ENCODE results near the gene NLE1.
"Not testable (repeated sequence)": the region's sequence is repeated elsewhere in the genome, so short reads cannot be mapped to it uniquely, and the experiment has no call there.

The NLE1 gene

DNA sequence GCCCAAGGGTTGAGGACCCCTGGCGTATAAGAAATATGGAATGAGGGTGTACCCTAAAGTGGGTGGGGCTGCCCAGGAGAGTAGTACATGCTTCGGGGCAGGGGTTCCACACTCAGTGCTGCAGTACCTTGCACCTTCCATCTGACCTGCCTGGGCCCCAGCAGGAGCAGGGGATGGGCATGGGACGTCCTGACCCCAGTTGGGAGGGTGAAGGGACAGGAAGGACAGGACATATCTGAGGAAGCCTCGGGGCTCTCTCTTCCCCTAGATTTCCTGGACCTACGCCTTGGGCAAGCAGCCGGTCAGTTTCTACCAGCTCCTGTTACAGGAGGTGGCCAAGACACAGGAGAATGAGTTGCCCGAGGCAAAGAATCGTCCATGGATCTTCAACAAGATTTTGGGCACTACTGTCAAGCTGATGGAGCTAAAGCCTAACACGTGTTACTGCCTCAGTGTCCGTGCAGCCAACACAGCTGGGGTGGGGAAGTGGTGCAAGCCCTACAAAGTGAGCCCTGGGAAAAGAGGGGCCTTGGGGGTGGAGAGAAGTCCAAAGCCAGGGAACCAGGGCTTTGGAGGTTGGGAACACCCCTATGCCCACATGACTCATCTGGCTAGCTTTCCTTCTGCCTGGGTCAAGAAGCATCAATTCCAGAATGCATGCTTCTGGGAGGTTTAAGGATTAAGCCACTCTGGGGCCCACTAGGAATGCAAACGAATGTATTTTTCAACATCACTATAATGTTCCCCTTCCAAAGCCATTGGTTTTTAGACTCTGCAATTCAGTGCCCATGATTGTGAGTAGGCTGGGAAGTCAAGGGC is 12.7 kb downstream of the NLE1 start:
- DNase-seq (ENCODE audit: low spot score), result no peak

DNA sequence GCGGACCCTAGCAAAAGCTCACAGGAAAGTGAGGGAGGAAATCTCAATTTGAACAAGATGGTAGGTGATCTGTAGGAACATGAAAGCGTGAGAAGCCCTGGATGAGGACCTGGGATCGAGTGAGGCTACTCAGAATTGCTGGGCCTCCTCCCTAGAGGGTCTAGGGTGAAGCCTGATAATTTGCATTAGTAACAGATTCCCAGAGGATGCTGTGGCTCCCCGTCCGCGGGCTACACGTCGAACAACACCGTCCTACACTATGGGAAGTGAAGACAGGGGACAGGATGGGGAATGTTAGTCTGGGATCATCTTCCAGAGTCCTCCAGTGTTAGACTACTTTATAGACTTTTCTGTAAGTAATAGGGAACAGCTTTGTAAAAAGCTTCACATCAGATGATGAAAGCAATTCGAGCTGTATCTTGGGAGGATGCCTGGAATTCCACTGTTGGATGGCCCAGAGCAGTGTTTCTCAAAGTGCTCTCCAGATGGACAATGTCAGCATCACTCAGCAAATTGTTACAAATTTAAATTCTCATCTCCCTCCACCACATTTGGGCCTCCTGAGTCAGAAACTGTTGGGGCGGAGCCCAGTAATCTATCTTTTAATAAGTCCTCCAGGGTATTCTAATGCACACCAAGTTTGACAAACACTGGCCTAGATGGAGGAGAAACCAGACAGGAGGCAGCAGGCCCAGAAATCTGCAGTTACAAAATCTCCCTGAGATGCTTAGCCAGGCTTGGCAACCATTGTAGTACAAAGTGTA is 14.2 kb downstream of the NLE1 start:
- DNase-seq (ENCODE audit: low spot score), result no peak

DNA sequence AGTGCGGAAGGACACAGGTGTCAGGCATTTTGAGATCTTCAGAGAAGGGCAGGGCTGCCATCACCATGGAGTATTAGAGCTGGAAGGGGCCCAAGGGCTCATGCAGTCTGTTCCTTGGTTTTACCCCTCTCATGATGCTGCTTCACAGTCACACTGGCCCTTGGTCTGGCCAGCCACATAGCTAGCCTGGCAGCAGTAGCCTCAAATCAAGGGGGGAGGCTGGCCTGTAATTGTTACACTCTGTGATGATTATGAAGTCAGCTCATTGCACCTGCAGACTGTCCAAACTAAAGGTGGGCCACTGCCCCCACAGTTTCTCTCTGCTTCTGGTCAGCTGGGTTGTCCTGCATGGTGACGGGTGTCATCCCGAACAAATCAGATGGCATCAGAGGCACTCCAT is 20.8 kb downstream of the NLE1 start, which contains the start of gene FNDC8:
Gene FNDC8 (plus strand): TSS at position 301 of the 400 bp plus-strand sequence. CDS start 79 bp downstream, at position 380.
- no peak for DNase-seq (ENCODE audit: low spot score)

DNA sequence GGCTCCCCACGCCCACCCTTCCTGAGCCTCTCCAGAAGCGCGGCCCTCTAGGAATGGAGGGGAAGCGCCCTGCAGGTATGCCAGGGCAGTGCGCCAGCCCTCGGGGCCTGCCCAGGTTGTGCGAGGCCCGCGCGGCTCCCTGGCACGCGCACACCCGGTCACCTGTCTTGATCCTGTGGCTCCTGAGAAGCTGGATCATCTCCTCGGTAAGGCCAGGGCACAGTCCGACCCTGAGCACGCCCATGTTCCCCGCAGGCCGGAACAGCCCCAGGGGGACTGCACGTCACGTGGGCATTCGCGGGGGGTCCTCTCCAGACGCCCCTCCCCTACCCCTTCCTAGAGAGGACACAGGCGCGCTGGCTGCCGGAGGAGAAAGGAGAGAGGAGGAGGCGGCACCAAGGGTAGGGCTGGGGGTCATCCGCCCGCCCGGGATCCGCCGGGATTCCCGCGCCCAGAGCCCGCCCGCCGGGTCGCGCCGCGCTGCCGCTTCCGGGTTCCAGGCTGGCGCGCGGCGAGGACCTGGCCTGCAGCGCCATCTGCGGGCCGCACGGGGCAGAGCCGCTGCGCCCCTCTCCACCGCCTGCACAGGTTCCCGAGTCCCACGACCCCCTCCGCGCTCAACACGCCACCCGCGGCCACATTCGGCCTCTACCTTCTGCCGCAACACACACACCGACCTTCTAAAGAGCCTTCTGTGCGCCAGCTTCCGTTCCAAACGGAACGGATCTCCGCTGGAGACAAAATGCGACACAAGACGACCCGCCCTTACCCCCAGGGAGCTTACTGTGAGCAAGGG is 22.5 kb downstream of the NLE1 start, which contains the start of gene RAD51D:
Gene RAD51D (minus strand): TSS at position 491 of the 796 bp plus-strand sequence. CDS start 247 bp downstream, at position 244.
- peak; percentile 81 for DNase-seq (ENCODE audit: low spot score)

DNA sequence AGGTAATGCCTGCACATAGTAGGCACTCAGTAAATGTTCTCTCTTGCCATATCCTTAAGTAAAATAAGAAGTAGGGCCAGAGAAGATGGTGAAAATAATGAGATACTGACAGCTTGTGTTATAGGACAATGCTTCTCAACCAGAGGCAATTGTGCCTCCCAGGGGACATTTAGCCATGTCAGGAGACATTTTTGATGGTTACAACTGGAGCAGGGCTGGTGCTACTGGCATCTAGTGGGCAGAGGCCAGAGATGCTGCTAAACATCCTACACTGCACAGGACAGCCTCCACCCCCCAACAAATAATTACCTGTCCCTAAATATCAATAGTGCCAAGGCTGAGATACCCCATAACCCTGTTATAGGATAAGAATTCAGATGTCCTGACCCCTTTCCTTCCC is 24.1 kb downstream of the NLE1 start:
- DNase-seq (ENCODE audit: low spot score), result no peak

DNA sequence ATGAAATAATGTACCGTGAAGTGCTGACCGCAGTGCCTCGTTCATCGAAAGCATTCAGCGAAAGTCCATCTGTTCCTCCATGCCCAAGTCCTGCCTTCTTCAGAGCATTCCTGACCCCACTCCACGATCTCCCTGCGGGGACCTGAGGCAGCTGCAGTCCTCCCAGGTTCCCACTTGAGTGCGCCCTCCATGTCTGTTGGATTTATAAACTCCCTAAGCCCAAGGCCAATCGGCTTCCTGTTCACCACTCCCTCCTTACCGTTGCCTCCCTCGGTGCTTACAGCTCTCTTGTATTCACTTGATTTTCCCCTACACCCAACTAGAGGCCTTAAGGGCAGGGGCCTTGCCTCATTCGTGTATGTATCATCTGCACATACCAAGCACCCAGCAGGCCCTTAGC is 25.3 kb downstream of the NLE1 start:
- no peak for DNase-seq (ENCODE audit: low spot score)

DNA sequence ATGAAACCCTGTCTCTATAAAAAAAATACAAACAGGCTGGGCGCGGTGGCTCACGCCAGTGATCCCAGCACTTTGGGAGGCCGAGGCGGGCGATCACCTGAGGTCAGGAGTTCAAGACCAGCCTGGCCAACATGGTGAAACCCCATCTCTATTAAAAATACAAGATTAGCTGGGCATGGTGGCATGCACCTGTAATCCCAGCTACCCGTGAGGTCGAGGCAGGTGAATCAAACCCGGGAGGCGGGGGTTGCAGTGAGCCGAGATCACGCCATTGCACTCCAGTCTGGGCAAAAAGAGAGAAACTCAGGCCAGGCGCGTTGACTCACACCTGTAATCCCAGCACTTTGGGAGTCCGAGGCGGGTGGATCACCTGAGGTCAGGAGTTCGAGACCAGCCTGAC is 31.3 kb downstream of the NLE1 start:
- not testable (repeated sequence) for DNase-seq (ENCODE audit: low spot score)

DNA sequence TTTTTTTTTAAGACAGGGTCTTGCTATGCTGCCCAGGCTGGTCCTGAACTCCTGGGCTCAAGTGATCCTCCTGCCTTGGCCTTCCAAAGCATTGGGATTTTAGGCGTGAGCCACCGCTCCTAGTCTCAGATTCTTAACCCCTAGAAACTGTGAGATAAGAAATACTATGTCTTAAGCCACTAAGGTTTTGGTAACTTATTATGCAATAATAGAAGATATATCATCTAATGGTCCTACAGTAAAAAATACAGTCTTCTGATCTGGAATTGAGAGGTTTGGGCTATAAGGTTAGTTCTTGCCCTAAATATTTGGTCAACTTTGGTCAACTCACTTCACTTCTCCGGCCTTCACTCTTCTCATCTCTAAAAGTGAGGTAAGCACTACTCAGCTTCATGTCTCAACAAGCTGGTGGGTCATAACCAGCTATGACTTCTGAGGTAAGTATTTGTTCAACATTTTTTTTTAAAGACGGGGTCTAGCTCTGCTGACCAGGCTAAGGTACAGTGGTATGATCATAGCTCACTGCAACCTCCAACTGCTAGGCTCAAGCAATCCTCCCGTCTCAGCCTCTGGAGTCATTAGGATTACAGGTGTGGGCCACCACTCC is 37.2 kb downstream of the NLE1 start:
- no peak for DNase-seq (ENCODE audit: low spot score)

DNA sequence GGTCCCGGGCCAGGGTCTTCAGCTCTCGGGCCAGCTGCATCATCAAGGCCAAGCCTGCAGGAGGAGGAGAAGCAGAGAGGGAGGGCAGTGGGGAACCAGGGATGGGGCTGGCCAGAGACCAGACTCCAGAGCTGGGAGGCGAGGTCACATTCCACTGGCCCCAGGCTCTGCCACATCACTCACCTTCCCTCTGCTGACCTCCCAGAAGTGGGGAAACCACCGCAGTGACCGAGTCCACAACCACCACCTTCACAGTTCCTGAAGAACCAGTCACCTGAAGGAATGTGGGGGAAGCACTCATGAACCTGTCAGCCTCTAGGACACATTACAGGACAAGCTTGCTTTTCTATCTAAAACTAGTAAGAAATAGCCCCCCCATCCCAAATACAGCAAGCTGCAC is 38.8 kb downstream of the NLE1 start:
- DNase-seq (ENCODE audit: low spot score), result no peak

DNA sequence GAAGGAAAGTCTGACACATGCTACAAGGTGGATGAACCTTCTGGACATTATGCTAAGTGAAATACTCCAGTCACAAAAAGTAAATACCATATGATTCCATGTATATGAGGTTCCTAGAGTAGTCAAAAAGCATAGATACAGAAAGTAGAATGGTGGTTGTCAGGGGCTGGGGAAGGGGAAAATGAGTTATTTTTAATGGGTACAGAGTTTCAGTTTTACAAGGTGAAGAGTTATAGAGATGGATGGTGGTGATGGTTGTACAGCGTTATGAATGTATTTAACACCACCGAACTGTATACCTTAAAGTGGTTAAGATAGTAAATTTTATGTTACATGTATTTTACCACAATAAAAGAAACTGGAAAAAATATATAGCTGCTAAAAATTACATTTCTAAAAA is 40.4 kb downstream of the NLE1 start:
- DNase-seq (ENCODE audit: low spot score), result no peak

DNA sequence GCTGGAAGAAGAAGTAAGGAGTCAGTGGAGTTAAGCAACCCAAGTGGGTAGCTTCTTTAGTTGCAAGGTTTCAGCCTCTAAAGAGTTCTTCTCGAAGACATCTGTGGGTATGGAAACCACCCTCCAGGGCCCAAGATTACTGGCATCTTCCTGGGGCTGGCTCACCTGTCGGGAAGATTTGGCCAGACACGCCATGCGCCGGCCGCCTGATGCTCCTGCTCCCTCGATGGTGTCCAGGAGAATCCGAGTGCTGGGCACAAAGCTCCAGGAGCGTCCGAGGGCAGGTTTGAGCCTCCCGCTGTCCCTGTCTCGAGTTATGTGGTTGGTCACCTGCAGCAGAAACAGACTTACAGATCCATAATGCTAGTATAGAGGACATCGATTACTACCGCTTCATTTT is 41.1 kb downstream of the NLE1 start:
- DNase-seq (ENCODE audit: low spot score), result no peak

DNA sequence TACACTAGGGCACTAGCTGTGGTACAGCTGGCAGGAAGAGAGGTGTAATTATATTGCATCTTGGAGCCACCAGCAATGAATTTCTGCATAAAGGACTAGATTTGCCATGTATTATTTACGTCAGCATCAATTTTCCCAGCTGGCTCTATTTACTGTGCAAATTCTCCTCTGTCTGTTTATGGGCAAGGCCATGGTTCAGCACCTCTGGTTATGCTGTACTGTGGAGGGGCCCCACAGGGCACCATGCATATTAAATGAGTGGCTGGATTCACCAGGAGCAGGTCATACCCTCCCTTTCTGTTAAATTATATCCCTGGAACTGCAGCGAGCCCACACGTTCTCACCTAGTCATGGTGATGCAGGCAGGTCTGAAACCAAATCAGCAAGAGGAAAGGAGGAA is 42.2 kb downstream of the NLE1 start:
- DNase-seq (ENCODE audit: low spot score), result no peak

DNA sequence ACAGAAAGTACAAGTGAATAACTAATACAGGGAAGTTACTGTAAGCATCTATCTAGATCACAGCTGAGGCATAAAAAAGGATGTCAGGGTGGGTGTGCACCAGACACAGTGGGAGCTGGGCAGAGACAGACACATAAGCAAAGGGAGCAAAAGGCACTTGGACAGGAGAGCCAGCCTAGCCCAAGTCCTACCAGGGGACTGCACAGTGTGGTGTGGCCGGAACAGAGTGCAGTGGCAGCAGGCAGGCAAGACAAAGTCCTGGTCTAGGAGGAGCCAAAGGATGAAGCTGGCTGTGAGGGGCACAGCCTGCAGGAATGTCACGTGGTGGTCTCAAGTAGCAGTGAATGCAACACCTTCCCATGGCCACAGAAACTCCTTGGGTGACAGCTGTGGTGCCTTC is 44.3 kb downstream of the NLE1 start:
- DNase-seq (ENCODE audit: low spot score), result no peak

DNA sequence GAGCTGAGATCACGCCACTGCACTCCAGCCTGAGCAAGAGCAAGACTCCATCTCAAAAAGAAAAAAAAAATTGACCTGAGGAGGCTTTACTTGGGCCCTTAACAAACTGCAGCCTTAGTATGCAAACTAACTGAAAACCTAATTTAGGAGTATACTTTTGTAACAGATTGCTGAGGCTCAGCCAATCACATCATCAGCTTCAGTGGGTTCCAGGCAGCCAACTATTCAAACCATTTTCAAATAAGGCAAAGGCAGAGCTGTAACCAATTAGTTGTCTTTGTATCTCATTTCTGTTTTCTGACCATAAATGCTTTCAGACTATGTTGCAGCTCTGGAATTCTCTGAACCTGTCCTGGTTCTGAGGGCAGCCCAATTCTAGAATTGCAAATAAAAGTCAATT is 46.4 kb downstream of the NLE1 start:
- no peak for DNase-seq (ENCODE audit: low spot score)

DNA sequence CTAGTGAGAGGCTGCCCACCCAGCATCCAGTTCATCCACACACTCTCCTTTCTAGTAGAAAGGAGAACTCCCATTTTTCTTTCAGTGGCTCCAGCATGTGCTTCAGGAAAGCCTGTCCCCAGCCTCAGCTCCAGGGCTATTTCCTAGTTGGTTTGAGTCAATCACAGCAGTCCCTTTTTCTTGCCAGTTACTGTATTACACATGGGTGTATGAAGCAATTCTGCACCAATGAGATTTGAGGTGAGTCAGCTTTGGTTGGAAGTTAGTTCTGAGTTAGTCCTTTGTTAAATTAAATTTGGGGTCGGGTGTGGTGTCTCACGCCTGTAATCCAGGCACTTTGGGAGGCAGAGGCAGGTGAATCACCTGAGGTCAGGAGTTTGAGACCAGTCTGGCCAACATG is 47.2 kb downstream of the NLE1 start:
- no peak for DNase-seq (ENCODE audit: low spot score)

DNA sequence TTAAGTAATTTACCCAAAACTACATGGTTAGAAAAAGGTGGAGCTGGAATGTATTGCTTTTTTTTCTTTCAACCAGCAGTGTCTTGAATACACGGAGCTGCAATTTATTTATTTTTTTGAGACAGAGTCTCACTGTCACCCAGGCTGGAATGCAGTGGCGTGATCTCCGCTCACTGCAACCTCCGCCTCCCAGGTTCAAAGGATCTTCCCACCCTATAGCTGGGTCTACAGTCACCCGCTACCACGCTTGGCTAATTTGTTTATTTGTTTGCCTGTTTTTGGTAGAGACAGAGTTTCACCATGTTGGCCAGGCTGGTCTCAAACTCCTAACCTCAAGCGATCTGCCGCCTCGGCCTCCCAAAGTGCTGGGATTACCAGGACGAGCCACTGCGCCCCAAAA is 51.4 kb downstream of the NLE1 start:
- DNase-seq (ENCODE audit: low spot score), result not testable (repeated sequence)

DNA sequence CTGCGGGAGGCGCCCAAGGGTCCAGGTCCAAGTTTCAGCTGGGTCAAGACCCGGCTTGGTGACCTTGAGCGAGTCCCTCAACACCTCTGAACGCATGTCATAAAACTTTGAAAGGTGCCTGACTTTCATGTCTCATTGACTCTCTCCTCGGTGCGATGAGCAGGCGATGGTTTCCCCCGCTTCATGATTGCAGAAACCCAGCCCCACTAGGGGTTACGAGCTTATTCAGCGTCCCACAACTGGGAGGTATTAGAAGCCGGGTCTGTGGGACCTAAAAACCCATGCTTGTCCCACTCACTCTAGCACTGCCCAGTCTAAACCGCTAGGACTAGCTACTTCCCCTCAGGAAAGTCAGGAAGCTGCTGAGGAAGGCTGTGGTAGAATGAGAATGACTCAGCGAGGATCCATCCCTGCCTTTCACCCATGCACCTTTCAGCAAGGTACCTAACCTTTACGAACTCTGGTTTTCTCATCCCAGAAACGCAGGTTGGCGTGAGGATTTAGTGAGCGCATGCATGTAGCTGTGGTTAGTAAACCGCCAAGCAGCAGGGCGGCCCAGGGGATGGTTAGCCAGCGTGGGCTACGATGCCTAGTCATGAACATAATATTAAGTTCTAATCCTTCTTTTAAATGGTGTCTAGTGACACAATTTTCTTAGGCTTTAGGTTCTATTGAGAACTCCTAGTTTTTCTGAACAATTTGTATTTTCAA is 52.4 kb downstream of the NLE1 start:
- peak; percentile 49 for DNase-seq (ENCODE audit: low spot score)

DNA sequence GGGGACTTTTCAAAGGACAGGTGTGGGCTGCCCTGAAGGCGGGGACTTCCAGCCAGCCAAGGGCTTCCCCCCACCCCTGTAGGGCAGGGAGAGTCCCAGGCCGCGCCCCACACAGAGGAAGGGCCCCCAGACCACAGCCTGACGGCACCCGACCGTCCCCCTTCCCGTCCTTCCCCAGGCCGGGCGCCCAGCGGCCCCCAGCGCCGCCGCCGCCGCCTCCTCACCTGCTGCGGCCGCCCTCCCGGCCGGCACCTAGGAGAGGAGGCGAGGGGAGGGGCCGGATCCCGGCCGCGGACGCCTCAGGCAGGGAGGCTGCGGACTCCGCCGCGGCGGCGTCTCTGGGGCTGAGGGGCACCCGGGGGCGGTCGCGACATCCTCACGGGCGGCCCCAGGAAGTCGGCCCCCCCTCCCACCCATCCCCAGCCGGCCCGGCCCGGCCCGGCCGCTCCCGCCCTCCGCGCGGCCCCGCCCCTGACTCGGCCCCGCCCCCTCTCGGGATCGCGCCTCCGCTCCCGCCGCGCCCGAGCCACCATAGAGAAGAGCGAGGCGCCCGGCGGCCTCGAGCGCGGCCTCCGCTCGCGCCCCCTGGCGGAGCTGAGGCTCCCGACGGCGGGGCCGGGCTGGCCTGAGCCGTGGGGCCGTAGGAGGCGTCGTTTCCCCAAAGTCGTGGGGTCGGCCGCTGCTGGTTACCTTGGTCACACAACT is 53.1 kb downstream of the NLE1 start:
- DNase-seq (ENCODE audit: low spot score), result peak; percentile 85

DNA sequence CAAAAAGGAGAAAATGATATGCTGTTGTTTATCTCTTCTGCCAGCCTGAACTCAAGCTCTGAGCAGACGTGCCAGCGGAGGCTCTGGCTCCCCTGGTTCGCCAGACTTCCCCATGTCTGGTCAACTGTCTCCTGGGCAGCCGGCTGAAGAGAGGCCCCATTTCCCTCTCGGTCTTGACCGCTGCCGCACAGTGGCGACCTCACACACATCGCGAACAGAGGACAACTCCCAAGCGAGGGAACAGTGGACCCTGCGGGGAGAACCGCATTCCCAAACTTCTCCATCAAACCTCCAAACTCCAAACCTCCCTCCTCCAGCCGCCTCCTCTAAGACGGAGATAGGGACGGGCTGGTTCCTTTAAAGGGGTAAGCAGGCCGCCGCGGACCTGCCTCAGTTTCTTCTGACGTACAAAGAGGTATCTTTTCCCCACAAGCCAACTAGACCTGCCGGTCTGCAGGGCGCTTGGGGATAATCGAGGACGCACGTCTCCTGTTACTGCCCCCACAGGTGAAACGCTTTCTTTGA is 53.7 kb downstream of the NLE1 start:
- DNase-seq (ENCODE audit: low spot score), result peak; percentile 51

DNA sequence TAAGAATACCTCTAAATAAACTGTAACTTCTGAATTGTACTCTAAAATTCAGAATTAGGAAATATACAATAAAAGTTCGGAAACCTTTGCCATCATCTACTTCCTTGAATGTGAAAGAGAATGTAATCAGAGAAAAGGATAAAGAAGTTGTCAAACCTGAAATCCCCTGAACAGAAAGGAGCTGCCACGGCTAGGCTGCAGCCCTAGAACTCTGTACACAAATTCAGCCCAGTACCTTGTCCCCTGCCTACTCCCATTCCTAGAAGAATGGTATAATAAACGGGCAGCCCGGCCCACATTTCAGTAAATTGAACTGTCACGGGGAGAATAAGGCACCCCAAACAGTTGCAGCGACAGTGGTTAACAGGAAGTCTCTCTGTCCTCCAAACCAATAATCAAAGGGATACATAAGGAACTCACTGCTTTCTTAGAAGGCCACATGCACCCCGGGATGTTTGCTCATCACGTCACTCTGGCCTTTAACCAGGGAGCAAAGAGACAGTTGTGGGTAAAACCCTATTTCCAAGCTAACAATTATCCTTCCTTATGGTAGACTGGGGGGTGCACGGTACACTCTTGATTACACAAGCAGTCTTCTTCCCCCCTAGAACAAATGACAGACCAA is 54.3 kb downstream of the NLE1 start:
- peak; percentile 22 for DNase-seq (ENCODE audit: low spot score)

Measured in LoVo (cell line).